GM18508 (cell line): ENCODE measurements around the gene NFIB.

Experiments used
- ATAC-seq: cut with Tn5 transposase; IDR thresholded peaks from one replicate; pipeline ENCODE4 v1.9.1; 2021; ENCODE audit warnings: moderate number of reproducible peaks; ENCODE audit not compliant: insufficient read depth, unreplicated experiment

The NFIB gene

GRCh38 chr9:14136047-14136635 is 177.8 kb downstream of the NFIB start:
- no peak for ATAC-seq

DNA sequence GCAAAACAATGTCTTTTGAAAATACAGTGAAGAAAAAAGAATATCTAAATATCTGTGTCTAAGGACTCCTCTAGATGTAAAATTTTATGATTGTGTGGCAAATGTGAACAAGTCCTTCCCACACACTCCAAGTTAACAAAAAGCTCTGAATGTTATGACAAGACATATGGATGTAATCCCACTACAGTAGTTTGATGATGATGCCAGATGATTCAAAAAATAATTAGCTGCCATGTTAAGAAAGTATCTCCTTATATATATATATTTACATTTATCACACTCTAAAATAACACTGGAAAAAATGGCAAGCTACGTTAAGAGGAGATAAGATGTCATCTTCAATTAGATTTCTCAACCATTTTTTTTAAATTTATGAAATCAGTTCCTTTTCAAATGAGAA is 178.5 kb downstream of the NFIB start:
- no peak for ATAC-seq

DNA sequence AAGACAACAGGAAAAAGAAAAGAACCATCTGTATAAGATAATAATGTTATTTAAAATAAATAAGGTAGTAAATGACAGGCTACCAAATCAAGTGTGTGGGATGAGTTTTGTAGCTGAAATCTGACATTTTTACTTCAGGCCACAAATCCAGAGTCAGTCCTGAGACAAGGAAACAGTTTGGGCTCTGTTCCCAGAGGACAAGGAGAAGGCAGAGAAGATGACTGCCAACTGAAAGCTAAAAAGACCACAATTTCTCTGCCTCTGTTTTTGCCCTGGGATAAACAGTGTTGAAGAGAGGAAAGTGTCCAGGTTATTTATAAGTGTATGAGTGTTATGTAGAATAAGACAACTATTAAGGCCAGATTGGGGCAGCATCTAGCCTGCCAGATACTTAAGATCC is 180.5 kb downstream of the NFIB start:
- no peak for ATAC-seq

- ATAC-seq, result no peak
Measured at GRCh38 chr9:14132775-14133174, 181.2 kb downstream of the NFIB start.

GRCh38 chr9:14131356-14132088 is 182.4 kb downstream of the NFIB start:
- ATAC-seq, result no peak

DNA sequence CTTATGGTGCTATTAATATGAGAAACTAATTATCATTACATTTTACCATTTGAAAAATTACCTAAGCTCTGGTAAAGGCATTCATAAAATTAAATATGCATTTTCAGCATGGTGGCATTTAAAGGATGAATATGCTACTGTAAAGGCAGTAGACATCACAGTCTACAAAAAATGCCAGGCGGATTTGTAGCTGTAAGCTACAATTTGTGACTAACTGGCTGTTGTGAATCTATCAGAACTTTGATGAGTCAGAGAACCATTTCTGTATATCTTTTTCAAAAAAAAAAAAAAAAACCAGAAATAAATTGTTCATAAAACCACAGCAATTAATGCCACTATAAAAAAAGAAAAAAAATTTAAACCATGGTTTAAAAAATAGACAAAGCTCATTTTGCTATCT is 186.3 kb downstream of the NFIB start:
- no peak for ATAC-seq

DNA sequence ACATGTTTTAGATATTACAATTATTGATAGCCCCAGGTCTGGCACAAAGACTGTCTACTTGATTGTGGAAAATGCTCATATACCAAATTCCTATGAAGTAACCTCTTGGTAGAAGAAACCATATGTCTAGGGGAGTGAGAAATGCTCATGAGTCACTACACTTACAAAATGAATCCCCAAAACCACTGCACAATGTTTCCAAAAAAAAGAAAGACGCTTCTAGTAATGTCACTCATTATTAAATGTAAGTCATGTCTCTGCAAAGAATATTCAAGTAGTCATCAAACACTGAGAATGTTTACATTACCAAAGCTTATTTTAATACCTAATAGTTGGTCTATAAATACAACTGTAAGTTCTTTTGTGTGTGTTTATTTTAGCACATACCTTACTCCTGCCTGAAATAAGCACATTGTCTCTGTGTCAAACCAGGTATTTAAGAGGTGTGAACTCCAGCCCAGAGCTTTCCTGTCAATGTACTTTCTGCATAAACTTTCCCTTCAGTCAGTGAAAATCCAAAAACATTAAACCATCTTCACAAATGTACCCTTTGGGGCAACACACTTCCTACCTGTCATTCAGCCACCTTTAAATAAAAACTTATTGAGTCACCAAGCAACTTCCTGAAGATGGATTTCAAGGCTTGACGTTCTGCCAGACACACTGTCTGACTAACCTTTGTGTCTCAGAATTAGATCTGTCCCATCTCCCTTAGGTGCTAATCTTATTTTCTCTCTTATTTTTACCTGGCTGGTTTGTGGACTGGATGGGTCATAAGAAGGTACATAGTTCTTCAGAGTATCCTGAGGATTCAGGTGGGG is 194.0 kb downstream of the NFIB start:
- no peak for ATAC-seq

GRCh38 chr9:14112226-14112625 is 201.7 kb downstream of the NFIB start:
- ATAC-seq, result no peak

DNA sequence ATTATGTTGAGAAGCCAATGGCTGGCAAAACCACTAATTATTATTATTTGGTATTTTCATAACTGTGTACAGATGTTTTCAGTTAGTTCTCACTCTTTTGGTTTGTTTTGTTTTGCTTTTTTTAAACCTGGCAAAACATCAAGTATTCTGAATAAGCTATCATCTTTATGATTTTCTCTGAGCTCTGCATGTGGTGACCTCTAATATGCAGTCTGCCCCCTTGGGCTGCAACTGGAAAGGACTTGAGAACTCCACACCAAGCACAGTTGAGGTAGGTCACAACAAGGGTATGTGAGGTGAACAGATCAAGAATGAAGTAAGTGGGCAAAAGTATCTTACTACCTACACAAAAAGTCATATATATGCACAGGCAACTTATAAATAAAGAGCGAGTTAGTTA is 202.2 kb downstream of the NFIB start:
- no peak for ATAC-seq

DNA sequence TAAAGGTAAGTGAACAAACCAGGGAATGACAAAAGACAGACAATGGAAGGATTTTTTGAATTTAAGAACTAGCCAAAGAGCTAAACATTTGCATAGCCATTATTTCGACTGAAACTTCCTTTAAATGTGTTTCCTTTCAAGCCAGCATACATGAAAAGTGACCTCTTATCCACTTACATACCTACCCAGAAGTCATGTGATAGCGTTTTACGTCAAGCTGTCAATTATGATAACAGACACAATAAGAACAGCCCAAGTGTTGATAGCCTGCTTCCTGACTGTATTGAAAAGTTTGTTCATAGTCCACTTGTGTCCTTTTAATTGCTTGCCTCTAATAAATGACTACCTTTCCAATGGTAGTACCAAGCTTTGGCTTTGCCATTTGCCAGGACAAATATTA is 206.0 kb downstream of the NFIB start:
- no peak for ATAC-seq

DNA sequence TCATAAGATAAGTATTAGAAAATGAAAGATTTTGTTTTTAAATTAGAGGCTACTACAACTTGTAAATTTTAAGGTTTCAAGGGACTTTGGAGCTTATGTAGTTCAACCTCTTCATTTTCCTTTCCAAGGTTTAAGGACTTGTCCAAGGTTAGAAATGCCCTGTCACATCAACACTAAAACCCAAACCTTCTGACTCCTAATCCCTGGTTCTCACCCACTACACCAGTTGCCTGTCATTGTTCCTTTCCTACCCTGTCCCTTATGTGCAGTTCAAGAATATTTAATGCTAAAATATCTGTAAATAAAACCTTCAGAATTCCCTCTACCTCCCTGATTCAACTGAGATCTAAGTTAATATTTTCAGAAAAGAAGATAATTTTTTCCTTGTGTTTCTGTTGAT is 206.4 kb downstream of the NFIB start:
- no peak for ATAC-seq

DNA sequence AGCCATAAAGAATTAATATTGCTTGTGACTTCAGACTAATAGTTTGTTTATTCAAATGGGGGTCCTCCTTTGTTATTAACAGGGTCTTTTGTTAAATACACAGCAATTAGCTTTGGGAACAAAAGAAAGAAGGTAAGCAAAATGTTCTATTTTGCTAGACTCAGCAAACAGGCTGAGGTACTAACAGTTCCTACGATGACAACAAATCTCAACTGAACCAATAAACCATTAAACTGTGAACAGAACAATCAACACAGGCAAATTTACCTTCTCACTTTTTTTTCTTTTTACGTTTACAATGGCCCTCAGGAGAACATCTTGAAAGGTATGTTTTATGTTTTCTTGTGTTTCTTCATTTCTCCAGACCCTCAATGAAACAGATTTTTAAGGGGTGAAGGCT is 207.2 kb downstream of the NFIB start:
- no peak for ATAC-seq

DNA sequence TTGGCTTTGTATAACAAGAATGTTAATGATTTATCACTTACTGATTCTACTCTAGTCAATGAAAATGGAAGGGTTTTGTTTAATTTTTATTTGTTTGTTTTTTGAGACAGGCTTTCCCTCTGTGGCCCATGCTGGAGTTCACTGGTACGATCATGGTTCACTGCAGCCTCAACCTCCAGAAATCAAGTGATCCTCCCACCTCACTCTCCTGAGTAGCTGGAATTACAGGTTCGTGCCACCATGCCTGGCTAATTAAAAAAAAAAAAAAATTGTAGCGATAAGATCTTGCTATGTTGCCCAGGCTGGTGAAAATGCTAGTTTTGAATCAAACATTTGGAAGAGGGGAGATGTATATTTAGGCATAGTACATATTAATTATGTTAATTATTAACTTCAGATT is 209.4 kb downstream of the NFIB start:
- ATAC-seq, result no peak

DNA sequence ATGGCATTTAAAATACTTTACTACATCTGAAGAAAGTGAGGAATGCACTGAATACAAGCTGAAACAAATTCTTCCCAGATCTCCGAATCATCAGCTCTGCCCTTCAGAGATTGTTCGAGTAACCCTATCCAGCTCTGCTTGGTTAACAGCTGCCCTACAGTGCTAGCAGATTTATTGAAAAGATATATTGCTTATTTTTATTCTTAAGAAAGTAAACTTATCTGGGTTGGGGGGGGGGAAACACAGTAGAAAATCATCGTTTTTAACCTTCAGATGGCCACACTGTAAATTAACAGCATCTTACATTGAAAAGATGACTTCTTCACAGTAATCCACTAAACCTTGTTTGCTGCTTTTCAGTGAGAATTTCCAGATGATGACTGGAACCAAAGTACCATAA is 210.8 kb downstream of the NFIB start:
- ATAC-seq, result no peak

- ATAC-seq, result no peak
Measured at GRCh38 chr9:14099737-14100136, 214.2 kb downstream of the NFIB start.

DNA sequence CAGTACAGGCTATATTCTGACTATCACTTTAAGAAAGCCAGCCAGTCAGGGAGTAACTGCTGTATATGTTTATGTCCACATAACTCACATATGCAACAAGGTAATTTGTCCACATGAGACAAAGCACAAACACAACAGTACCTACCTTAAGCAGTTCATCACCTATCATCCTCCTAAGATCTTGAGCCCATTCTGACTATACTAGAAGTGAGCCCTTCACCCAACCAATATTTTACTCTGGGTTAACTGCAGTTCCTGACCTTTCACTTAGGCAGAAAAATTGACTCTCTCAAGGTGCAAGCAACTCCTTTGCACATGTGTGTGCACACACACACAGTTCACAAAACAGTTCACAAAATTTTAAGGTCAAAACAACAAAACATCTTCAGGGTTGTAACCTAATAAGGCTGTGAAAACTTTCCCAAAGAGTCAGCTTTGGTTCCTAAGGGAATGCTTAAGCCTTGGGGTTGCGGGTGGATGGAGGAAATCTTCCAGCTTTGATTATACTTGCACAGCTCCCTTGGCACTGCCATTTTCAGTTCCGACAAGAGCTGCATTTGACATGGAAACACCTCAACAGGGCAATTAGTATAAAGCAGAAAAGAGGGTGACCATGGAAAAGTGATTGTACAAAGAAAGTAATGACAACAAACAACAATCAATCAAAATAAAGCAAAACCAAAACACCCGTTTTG is 215.3 kb downstream of the NFIB start:
- ATAC-seq, result no peak

DNA sequence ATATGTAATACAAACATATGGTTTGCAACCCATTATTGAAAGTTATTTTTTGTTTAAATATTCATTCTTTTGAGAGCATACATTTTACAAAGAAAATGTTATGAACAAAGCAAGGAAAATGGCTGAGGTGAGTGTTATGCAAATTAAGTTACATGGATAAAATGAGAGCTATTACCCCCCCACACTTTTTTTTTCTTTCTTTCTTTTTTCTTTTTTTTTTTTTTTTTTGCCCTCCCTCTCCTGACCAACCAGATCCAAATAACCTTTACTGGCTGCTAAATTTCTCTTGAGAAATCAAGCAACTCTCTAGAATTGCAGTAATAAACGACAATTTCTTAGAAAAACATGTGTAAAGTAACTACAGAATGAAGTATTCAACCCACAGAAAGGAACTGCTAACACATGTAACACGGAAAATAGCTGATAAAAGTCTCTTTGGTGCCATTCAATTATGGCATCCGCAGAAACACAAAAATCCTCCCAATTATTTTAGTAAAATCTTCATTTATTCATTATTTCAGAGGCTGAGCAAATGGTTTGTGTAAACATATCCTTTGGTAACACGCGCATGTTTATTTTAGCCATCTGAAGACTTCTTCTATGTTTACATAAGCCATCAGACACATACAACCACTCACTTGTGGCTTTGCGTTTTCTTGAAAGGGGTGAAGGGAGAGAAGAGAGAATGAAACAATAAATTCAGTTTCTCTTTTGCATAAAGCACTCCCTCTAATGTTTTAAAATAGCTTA is 216.1 kb downstream of the NFIB start:
- no peak for ATAC-seq

- no peak for ATAC-seq
Measured at GRCh38 chr9:14097215-14097614, 216.7 kb downstream of the NFIB start.

GRCh38 chr9:14096258-14096922 is 217.6 kb downstream of the NFIB start:
- no peak for ATAC-seq

DNA sequence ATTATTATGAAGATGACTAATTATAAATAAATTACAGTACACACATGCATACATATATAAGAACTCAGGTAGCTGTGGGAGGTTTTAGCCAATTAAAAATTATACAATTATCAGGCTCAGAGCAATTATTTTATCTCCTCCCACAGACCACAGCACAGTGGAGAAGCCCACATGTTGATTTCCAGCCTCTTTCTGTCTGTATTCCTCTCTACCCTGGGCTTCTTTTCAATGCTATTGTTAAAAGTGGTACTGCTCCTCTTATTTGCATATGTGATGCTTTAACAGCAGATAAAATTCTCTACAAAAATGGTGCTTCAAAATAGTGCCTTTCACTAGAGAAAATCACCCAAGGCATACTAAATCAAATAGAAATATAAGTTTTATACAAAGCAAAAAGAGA is 218.7 kb downstream of the NFIB start:
- no peak for ATAC-seq
